ENCODE data around the gene SLX9.

Gene SLX9

DNA sequence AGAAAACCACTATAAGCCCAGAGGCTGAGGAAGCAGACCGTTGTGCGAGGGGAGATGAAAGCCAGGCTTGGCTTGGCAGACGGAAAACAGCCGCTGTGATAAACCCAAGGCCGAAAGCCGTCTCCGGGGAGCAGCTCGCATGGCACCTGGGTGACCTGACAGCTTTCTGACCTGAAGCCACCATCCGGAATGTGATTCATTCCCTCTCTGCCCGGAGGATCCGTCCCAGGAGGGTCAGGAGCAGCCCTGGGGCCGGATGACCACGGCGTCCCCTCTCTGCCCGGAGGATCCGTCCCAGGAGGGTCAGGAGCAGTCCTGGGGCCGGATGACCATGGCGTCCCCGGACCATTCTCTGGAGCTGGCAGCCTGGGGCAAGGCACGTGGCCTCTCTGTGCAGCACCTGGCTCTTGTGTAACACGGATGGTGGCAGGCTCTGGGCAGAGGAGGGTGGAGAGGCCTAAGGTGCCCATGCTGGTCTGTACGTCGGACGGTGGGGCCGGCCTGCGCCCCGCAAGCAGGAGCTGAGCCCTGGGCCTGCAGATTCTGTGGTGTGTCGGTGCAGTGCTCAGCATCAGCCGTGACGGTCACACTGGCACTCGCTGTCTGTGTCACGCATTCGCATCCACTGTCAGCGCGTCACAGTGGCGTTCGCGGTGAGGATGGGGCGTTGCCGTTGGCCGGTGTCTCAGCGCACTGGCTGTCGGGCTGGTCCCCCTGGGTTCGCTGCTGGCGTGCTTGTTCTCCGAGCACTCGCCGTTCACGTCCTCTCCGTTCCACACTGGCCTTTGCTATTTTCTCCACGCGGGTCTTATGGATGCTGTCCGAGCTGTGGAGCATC lies 50.3 kb downstream of the SLX9 start:
- no peak for DNase-seq (ENCODE audit: low read depth, low spot score)

- DNase-seq (ENCODE audit: low read depth, low spot score) = no peak
These were observed 51.1 kb downstream of the SLX9 start for GRCh38 chr21:44990921-44991320.

GRCh38 chr21:44991538-44992483 lies 52.0 kb downstream of the SLX9 start:
- DNase-seq (ENCODE audit: low read depth, low spot score) = no peak

GRCh38 chr21:44992608-44993031 lies 52.8 kb downstream of the SLX9 start:
- DNase-seq (ENCODE audit: low read depth, low spot score) = no peak

GRCh38 chr21:44993321-44994046 lies 53.7 kb downstream of the SLX9 start:
- no peak for DNase-seq (ENCODE audit: low read depth, low spot score)

DNA sequence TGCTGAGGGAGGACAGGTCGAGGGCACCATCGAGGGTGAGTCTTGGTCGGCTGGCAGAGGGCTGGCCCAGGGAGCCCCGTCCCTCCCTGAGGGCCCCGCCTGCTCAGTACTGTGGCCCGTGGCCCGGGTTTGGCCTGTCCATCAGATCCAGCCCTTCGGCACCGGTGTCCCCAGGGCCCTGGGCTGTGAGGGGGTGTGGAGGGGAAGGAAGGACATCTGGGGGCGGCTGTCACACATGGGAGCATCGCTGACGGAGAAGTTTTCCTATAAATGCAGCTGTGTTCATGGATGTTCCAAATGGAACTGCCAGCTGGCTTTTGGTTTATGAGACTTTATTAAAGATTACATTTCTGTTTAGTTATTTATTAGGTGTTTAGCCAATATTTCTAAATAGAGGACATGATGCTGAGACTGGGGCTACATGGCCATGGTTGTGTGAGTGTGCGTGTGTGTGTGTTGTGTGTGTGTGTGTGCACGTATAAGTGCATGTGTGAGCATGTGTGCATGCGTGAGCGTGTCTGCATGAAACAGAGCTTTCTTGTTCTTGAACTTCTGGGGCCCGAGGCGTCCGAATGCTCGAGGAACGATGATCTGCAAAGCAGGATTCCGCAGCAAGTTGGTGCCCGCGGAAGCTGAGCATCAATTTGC lies 54.3 kb downstream of the SLX9 start:
- no peak for DNase-seq (ENCODE audit: low read depth, low spot score)

- DNase-seq (ENCODE audit: low read depth, low spot score) = no peak
These were observed 55.0 kb downstream of the SLX9 start for GRCh38 chr21:44994695-44995342.

GRCh38 chr21:44995343-44995941 lies 55.6 kb downstream of the SLX9 start:
- DNase-seq (ENCODE audit: low read depth, low spot score) = no peak

- DNase-seq (ENCODE audit: low read depth, low spot score) = no peak
These were observed 56.3 kb downstream of the SLX9 start for GRCh38 chr21:44996096-44996495.

- DNase-seq (ENCODE audit: low read depth, low spot score) = no peak
These were observed 56.7 kb downstream of the SLX9 start for GRCh38 chr21:44996501-44996921.

GRCh38 chr21:44996983-44997936 lies 57.4 kb downstream of the SLX9 start:
- DNase-seq (ENCODE audit: low read depth, low spot score) = no peak

GRCh38 chr21:44998086-44998620 lies 58.3 kb downstream of the SLX9 start:
- DNase-seq (ENCODE audit: low read depth, low spot score) = no peak

GRCh38 chr21:44998621-44999427 lies 59.0 kb downstream of the SLX9 start:
- no peak for DNase-seq (ENCODE audit: low read depth, low spot score)

DNA sequence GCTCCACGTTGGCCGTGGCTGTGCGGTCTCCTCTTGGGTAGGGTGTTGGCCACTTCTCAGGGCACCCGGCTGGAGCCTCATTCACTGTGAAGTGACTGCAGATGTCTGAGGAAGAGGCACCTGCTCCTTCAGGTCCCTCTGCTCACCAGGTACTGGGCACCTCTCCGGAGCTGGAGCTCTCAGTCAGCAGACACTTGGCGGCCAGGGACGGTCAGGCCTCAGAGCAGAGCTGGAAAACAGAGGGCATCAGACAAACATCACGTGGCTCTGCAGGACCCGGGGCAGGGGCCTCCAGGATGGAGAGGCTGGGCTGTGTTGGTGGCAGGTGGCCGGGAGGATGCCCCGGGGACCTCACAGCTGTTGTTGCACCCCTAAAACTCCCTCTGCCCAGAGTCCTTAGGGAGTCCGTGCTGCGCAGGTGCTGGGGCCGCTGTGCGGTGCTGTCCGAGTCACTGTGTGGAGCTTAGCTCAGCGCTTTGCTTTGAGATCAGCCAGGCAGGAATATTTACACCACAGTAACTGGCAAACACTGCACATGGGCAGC lies 59.7 kb downstream of the SLX9 start:
- DNase-seq (ENCODE audit: low read depth, low spot score) = no peak

DNA sequence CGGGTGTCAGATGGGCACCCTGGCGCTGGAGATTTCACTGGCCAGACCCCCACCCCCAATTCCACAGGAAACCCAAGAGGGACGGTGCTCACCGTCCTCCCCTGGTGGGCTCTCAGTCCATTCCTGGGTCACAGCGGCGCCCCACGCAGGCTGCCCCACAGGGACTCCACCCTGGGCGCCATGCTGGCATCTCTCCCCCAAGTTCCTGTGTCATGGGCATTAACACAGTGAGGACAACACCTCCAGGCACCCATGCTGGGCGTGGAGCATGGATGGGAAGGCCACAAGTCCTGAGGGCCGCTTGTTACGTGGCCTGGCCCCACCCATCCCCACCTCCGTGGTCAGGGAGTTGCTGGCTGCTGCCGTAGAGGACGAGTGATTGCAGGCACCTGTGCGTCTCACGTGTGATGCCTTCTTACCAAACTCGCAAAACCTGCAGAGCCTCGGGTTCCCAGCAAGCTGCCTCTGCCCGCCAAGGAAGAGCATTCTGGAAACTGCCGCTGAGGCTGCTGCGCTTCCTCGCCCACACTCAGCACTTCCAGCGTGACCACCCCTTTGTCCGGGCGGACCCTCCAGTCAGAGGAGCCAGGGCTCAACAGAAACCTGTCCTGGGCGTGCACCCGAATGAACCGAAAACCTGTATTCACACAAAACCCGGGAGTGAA lies 60.3 kb downstream of the SLX9 start:
- no peak for DNase-seq (ENCODE audit: low read depth, low spot score)

DNA sequence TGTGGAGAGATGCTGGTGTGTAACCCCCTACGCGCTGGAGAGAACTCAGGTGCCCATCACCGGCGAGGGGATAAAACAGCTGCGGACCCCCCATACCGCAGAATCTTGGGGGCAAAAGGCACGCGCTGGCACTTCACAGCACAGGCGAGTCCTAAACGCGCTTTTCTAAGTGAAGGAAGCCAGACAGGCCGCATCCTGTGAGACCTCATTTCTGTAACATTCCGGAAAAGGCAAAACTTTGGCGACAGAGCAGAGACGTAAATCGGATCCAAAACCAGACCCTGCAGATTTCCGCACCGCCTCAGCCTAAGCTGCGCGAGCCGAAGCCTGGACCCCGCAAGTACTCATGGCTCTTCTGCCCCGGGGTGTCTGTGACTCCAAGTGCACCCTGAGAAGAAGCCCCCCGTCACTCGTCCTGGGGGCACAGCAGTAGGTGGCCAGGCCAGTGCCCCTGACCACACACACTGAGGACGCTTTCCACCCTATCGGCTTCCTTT lies 60.9 kb downstream of the SLX9 start:
- DNase-seq (ENCODE audit: low read depth, low spot score) = no peak

Measured in ELF-1 (cell line).